Neural cell (in vitro differentiated cells): Measurements from ENCODE around the gene SLC26A3.

Source experiments
- EP300 ChIP-seq: fragments of 450-650 bp; conservative IDR thresholded peaks from 2 replicates; pipeline ENCODE4 v1.6.1; 2014; ENCODE audit warnings: antibody characterized with exemption, mild to moderate bottlenecking, moderate library complexity; ENCODE audit not compliant: poor library complexity, severe bottlenecking
- EZH2 ChIP-seq: fragments of 200-600, 300-800 bp; shearing (Covaris generic), sonication (generic); IDR thresholded peaks from 2 replicates; pipeline ENCODE4 v1.6.1; 2014; ENCODE audit warnings: antibody characterized with exemption, low read length, borderline replicate concordance, mild to moderate bottlenecking; ENCODE audit not compliant: insufficient read depth, poor library complexity, severe bottlenecking
- TF ChIP-seq, protein P1 (sequence below): fragments of 450-650 bp; IDR thresholded peaks from 2 replicates; pipeline ENCODE4 v1.5.1; 2014; ENCODE audit warnings: antibody characterized with exemption, mild to moderate bottlenecking, moderate library complexity; ENCODE audit not compliant: poor library complexity, severe bottlenecking
- TF ChIP-seq, protein P2 (sequence below): IDR thresholded peaks from 2 replicates; pipeline ENCODE4 v1.6.1; 2012; ENCODE audit warnings: borderline replicate concordance

DNA sequence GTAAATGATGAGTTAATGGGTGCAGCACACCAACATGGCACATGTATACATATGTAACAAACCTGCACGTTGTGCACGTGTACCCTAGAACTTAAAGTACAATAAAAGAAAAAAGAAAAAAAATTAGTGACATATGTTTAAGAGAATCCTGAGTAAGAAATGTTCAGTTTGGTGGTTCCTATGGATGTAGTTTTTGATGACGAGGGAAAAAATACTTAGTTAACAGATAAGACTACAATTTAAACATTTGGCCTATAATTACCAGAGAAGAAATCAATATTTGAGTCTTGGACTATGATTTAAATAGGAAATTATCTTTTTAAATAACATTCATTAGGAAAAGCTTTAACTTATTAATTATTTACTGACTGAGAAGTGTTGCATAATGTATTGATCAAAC is 39.2 kb upstream of the SLC26A3 start:
- TF ChIP-seq EZH2 (no peak), EP300 (no peak)
- TF ChIP-seq, protein P1, sequence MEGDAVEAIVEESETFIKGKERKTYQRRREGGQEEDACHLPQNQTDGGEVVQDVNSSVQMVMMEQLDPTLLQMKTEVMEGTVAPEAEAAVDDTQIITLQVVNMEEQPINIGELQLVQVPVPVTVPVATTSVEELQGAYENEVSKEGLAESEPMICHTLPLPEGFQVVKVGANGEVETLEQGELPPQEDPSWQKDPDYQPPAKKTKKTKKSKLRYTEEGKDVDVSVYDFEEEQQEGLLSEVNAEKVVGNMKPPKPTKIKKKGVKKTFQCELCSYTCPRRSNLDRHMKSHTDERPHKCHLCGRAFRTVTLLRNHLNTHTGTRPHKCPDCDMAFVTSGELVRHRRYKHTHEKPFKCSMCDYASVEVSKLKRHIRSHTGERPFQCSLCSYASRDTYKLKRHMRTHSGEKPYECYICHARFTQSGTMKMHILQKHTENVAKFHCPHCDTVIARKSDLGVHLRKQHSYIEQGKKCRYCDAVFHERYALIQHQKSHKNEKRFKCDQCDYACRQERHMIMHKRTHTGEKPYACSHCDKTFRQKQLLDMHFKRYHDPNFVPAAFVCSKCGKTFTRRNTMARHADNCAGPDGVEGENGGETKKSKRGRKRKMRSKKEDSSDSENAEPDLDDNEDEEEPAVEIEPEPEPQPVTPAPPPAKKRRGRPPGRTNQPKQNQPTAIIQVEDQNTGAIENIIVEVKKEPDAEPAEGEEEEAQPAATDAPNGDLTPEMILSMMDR: no peak
- TF ChIP-seq, protein P2, sequence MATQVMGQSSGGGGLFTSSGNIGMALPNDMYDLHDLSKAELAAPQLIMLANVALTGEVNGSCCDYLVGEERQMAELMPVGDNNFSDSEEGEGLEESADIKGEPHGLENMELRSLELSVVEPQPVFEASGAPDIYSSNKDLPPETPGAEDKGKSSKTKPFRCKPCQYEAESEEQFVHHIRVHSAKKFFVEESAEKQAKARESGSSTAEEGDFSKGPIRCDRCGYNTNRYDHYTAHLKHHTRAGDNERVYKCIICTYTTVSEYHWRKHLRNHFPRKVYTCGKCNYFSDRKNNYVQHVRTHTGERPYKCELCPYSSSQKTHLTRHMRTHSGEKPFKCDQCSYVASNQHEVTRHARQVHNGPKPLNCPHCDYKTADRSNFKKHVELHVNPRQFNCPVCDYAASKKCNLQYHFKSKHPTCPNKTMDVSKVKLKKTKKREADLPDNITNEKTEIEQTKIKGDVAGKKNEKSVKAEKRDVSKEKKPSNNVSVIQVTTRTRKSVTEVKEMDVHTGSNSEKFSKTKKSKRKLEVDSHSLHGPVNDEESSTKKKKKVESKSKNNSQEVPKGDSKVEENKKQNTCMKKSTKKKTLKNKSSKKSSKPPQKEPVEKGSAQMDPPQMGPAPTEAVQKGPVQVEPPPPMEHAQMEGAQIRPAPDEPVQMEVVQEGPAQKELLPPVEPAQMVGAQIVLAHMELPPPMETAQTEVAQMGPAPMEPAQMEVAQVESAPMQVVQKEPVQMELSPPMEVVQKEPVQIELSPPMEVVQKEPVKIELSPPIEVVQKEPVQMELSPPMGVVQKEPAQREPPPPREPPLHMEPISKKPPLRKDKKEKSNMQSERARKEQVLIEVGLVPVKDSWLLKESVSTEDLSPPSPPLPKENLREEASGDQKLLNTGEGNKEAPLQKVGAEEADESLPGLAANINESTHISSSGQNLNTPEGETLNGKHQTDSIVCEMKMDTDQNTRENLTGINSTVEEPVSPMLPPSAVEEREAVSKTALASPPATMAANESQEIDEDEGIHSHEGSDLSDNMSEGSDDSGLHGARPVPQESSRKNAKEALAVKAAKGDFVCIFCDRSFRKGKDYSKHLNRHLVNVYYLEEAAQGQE: no peak
